EH (cell line): ENCODE results near the gene MICAL3.
A peak's percentile ranks its signal among the peaks of the same experiment; 100 is the strongest.
"Not testable (repeated sequence)": the region's sequence is repeated elsewhere in the genome, so short reads cannot be mapped to it uniquely, and the experiment has no call there.

Experiments
- DNase-seq: peaks from one replicate; pipeline ENCODE4 v3.0.0-alpha.2; 2015; ENCODE audit warnings: low read depth

The MICAL3 gene

DNA sequence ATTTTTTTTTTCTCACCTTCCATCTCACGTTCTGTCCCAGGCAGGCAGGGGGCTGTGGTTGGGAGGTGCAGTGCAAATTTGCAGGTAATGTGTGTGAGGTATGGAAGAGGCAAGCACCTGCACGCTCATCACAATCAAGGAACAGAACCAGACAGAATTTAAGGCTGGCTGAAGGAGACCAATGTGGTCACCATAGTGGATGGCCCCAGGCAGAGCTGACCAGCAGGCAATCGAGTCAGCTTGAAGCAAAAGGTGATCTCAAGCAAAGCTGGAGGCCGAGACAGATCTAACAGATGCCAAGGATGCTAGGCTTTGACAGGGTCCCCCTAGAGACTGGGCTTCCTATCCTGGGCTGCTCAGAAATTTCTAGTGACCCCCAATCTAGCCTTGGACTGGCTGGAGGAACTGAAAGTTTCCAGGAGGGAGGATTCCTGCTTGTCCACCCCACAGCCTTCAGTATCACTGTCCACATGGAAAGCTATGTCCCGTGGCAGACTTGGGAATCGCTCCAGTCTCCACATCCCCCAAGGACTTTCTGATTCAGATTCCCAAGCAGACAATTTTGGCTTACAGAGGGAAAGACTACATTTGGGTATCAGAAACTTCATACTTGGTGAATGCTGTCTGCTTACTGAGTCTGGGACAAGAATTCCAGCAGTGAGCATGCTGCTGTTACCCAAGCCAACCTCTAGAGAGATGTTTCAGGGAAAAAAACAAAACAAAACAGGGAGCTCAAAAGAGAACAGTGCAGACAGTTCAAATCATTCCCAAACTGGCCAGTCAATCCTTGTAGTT, 9.0 kb upstream of the MICAL3 start:
- DNase-seq, result peak; percentile 70

DNA sequence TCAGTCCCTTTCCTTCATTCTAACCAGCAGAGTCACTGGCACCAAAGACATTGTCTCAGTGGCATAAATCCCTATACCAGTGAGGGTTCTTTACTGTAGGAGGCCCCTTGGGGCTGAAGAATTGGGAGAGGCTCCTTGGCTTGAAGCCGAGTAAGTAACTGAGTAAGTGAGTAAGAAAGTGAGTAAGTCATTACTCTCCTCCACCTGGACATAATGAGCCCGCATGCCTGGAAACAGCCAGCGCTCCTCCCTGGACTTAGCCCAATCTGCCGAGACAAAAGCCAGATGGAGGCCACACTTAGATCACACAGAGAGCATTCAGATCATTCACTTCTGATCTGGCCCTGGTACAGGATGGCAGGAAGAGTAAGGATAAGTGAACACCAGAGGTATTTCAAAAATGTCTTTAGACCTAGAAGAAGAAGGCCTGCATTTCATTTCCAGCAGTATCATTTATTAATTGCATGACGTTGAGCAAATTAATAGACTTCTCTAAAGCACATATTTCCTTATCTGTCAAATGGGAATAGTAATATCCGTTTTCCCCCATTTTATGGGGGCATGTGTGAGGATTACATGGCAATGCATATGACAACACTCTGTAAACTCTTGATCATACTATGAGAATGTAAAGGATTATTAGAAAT, 8.2 kb upstream of the MICAL3 start:
- peak; percentile 78 for DNase-seq

DNA sequence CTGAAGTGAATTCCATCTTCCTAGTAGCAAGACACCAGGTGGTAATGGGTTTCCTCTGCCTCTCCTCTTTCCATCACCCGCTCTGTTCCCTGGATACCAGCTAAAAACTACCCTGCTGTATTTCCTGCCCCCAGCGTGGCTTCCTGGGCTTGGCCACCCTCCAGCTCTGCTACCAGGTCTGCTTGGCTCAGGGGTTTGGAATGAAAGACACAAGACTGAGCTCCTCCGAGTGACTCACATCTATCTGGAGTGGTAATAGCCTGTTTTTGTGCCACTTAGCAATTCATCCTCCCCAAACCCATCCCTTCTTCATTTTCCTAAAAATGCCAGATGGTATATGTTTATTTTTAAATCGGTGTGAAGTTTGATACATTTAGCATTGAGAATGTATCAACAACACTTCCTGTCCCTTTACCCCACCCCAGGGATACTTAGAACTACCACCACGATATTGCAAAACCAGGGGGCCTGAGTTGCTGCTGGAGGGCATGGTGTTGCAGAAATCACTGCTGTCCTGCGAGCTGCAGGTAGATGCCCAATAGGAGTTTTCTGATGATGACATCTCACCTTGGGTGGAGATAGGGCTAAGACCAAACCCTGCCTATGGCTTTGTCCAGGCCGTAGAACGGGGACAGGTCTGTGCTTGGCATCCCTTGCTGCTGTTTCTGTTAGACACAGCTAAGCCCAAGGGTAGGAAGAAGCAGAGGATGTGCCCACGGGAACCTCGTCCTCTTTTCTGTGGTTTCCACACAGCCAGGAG, 7.5 kb upstream of the MICAL3 start:
- DNase-seq, result peak; percentile 97

DNA sequence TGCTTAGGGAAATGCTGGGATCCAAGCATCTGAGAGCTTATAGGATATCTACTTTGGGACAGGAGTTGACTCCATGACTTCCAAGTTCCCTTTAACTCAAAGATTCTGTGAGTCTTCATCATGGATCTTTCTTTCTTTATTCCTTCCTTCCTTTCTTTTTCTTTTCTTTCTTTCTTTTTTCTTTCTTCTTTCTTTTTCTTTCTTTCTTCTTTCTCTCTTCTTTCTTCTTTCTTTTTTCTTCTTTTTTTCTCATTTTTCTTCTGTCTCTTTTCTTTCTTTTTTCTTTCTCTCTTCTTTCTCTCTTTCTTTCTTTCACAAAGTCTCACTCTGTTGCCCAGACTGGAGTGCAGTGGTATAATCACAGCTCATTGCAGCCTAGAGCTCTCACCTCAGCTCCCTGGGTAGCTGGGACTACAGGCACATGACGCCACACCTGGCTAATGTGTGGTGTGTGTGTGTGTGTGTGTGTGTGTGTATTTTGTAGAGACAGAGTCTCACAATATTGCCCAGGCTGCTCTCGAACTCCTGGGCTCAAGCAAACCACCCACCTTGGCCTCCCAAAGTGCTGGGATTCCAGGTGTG, 5.4 kb upstream of the MICAL3 start:
- DNase-seq, result no peak

DNA sequence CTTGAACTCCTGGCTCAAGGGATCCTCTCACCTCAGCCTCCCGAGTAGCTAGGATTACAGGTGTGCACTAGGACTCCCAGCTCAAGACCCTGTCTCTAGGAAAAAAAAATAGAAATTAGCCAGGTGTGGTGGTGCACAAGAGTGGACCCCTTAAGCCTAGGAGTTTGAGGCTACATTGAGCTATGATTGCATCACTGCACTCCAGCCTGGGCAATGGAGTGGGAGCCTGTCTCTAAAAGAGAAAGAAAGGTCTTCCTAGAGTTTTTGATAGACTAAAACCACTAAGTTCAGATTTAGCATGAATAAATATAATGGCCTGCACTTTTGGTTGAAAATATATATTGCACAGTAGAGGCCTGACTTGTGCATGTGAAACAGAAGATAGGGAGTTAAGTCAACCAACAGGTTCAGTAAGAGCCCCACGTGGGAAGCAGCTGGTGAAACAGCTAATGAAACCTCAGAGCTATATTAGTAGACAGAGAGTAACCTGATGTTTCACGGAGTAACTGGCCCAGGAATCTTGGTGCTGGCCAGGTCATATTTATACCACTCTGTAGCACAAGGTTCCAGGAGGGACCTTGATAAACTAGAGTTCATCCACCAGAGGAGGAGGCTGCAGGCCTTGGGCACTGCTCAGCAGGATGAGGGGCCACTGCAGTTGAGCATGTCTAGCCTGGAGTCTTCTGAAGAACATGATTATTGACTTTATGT, 4.6 kb upstream of the MICAL3 start:
- no peak for DNase-seq

DNA sequence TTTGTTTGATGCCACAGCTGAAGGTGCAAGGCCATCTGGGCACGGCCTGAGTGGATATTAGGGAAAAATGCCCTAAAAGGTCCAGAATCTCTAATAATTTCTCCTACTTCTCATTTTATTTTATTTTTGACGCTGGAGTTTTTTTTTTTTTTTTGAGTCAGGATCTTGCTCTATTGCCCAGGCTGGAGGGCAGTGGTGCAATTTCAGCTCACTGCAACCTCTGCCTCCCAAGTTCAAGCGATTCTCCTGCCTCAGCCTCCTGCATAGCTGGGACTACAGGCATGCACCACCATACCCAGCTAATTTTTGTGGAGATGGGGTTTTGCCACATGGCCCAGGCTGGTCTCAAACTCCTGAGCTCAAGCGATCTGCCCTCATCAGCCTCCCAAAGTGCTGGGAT, 1.5 kb upstream of the MICAL3 start:
- not testable (repeated sequence) for DNase-seq

DNA sequence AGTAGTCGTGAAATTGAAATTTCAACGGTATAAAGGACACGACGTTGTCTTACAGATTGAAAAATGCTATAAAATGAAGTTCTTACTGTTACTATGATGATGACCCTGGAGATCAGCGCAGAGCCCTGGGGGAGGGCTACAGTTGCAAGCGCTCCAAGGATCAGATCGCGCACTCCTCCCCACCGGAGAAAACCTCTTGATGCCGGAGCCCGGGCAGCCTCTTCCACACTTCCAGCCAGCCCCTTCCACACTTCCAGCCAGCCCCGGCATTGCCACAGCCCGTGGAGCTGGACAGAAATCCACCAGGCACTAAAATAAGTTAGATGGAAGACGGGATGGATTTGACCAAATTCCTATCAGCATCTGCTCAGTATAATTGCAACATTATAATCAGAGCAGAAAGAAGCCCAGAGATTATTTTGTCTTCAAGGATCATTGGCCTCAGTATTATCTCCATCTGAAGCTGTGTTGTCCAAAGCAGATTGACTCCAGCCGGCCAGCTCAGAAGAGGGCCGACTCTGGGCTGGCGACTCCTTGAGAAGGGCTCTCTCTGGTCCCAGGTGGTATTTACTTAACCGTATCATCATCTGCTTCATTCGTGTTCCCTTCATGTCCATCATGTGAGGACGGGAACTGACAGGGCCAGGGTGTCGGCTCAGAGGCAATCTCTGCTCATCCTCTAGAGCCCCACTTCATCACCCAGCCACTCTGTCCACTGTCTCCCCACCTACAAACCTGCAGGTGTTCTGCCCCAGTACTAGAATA, 777 bp upstream of the MICAL3 start:
- DNase-seq, result no peak

DNA sequence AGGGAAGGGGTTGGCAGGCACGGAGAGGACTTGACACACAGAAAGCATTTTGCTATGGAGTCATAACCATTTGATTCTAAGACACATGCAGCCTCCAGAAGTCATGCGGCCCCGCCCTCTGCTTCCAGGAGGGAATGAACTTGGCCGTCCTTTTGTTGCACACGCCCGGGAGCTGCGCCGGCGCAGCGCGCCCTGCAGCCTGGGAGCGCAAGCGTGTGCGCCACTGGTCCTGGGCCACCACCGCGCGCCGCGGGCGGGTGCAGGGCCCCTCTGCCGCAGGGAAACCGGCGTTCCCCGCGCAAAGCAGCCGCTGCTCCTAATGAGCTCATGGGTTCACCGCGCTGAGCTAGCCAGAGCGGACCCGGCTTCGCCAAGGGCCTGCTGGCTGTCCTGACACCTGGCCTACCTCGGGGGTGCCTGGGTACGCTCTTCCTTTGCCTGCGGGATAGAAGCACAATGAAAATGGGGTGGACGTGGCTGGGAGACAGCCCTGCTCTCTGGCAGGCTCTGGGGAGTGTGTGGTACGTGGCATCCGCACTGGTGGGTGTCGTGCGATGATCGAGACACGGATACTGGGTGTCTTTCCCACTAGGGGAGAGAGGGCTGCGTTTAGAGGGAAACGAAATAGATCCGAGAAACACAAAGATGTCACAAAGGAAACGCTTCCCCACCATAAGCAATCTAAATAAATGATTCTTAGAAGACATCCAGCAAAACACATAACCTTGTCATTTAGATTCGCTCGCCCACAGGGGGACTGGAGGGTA, 669 bp downstream of the MICAL3 start:
- DNase-seq, result peak; percentile 87

DNA sequence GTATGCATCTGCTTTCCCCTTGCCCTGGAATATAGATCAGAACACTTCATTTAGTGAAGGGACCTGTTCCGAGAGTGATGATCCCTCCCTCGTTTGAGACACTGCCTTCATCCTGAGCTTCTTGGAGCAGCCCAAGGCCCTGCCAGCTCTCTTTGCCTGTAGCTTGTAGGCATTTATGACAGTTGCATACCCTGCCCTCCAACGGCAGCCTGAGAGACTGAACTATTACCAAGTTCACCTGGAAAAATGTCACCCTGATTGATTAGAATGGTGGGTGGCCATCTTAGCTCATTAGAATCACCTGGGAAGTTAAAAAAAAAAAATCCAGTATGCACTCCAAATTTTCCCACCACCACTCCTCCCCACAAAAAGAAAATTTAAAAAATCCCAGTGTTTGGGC, 1.5 kb downstream of the MICAL3 start:
- no peak for DNase-seq

DNA sequence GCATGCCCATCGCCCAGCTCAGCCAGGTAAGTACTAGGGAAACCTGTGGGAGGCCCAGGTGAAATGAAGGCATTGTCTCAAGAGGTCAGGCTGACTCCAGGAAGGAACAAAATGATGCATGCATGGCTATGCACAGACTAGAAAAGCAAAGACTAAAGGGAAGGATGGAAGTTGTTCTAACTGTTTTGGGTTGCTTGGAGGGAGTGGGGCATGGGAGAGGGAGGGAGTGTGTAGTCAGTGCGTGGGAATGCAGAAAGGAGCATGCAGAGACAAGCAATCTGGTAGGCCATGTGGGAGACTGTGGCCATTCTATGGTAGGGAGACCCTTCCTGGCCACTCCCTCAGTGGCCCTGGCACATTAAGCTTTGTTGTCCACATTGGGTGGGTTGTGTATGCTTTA, 2.9 kb downstream of the MICAL3 start:
- DNase-seq, result no peak

DNA sequence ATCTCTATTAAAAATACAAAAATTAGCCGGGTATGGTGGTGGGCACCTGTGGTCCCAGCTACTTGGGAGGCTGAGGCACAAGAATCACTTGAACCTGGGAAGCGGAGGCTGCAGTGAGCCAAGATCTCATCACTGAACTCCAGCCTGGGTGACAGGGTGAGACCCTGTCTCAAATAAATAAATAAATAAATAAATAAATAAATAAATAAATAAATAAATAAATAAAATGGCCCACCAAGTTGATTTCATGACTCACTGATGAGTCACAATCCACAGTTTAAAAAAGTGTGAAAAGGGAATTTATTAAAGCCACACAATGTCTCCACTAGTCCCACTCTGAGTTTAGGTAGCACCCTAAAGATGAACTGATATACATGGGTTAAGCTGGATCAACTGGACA, 3.6 kb downstream of the MICAL3 start:
- DNase-seq, result not testable (repeated sequence)

DNA sequence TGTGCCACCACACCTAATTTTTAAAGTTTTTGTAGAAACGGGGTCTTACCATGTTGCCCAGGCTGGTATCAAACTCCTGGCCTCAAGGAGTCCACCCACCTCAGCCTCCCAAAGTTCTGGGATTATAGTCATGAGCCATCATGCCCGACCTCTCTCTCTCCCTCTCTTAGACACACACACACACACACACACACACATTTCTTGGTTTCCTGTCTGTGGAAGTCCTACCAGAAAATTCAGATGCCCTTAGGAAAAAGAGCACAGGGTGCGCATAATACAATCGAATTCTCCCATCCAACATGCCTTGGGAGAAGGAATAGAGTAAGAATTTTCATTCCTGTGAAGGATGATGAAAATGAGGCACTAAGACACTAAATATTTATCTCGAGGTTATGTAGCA, 10.4 kb downstream of the MICAL3 start:
- DNase-seq, result no peak

DNA sequence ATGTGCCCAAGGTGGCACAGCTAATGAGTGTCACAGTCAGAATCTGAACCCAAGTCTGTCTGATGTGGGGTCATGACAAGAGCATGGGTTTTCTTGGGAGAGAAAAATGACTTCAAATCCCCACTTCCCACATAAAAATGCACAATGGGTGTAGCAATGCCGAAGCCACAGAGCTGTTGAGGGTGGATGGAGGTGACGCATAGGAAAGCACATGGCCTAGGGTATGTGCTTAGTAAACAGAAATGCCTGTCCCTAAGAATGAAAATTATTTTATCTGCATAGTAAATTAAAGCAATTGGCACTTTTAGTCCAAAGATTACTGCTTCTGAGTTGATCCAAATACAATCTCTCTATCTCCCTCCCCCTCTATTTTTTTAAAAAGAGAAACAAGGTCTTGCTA, 10.9 kb downstream of the MICAL3 start:
- no peak for DNase-seq

DNA sequence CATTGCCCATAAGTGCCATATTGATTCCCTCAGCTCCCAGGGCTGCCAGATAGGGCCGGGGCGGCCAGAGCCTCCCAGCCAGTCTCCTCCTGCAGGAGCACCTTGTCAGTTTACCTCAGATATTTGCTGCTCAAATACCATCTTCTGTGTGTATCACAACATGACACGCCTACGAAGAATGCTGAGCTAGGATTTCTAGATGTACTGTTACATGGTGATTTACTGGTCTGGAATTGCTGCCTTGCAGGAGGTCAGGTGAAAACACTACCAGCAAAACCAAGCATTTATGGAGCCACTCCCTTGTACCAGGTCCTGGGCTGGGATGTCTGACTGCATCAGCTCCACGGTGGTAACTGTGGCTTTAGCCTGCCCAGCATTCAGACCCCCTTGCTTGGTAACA, 11.8 kb downstream of the MICAL3 start:
- DNase-seq, result peak; percentile 59

DNA sequence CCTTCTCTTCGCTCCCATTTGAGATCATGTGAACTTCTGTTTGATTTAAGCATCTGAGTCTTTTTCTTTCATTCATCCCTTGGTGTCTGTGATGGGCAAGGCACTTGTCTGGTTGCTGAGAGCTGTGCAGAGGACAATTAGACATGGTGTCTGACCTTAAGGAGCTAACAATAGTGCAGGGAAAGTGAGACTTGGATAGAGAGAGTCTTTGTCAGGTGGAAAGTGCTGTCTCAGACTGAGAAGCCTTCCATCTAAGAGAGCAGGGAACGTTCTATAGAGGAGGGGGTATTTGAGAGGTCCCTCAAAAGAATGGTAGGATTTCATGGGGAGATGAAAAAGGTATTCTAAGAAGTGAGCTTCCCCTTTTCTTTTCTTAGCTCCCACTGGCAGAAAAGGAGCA, 14.1 kb downstream of the MICAL3 start:
- no peak for DNase-seq

DNA sequence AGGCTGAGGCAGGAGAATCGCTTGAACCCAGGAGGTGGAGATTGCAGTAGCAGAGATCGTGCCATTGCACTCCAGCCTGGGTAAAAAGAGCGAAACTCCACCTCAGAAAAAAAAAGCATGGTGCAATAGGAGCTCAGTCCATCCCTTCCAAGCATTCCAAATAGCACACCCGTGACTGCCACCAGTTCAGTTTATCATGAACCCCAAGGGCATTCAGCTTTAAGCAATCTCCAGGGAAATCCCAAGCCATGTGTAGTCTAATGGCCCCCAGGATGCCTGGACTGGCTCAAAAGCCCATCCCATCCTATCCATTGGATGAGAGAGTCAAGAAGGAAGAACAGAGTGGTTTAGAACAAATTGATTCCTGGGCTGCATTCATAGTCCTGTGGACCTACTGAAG, 16.2 kb downstream of the MICAL3 start:
- DNase-seq, result no peak

DNA sequence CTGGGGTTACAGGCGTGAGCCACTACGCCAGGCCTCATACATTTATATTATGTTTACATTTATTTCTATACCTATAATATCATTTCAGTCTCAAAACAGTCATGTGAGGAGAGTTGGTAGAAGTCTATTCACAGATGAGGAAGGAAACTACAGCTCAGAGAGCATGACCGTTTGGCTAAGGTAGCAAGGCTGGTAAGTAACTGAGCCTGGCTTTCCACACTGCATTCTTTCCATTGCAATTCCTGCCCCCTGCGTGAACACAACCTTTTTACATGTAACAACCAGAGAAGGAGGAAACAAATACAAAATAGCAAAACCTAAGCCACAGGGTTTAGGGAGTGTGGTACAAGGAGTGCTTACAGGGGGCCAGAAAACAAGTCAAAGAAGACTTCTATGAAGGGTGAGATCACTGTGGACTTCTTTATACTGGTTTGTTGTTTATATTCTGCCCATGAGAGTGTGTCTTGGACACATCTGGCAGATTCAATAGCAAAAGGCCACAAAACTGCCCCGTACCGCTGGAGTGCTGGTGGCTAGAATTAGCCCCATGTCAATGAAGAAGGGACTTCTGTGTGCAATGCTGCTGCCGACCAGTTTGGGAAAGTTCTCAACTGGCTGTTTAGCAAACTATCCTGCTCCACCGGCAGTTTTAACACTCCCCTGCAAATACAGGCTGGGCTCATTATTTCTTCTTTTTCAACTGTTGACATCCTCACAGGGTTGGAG, 19.0 kb downstream of the MICAL3 start:
- no peak for DNase-seq

DNA sequence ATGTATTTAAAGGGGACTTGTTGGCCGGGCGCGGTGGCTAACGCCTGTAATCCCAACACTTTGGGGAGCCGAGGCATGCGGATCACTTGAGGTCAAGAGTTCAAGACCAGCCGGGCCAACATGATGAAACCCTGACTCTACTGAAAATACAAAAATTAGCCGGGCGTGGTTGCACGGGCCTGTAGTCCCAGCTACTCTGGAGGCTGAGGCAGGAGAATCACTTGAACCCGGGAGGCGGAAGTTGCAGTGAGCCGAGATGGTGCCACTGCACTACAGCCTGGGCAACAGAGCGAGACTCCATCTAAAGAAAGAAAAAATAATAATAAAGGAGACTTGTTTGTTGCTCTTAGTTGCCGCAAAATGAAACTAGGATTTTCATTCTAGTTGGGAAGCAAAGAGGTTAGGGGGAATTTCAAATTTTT, 22.5 kb downstream of the MICAL3 start:
- DNase-seq, result not testable (repeated sequence)

DNA sequence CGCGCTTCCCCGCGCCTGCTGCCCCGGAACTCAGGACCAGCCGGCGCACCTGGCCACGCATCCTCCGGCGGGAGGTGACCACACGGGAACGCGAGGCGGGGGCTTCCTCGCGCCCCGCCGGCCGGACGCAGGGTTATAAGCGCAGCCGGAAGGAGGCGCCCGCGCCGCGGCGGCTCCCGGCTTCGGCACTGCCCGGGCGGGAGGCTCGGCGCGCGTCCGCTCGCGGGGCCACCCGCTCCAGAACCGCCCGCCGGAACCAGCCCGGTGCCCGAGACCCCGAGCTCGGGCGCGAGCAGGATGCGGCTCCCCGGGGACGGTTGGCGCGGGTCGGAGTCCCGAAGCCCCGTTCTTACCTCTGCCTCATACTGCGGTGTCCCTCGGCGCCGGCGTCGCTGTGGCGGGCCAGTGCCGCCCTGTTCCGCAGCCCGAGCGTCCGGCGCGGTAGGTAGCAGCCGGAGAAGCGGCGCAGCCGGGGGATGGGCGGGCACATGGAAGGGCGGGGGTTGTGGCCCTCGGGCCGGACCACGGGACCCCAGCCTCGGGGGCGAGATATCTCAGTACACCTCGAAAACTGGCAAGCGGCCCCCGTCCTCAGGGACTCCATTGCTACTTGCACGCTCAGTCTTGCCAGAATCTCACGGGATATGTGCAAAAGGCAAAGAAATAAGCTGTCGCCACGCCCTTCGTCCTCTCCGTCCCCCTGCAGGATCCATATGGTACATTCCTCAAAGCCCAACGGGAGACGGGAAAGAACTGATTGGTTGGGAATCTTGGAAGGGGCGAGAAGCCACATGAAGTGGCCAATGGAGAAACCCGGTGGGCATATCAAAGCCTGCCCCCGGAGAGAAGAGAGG, 23.1 kb downstream of the MICAL3 start:
- peak; percentile 99 for DNase-seq
